Motor neuron (in vitro differentiated cells): ENCODE data around the gene PPP1R1B. TPM values are rescaled to one million over a fixed set of nuclear protein-coding genes. Genes with fewer than 3 reads are reported as not detected.

Source experiments
- ATAC-seq, 8 experiments: fragments of 200-7000 bp; cut with Tn5 transposase; replicated peaks in 6 of 8; 2 replicates each; pipeline ENCODE4 v1.8.0; 2021; ENCODE audit warnings: mild to moderate bottlenecking in 8 of 8, moderate library complexity in 8 of 8
- H3K27ac ChIP-seq, 2 donors: fragments of 250-450 bp; sonication (Bioruptor Pico); 2 replicates each; pipeline ENCODE4 v1.9.0; 2021; ENCODE audit warnings: antibody characterized with exemption in 2 of 2, mild to moderate bottlenecking in 2 of 2, moderate library complexity in 1 of 2
- H3K4me1 ChIP-seq, 2 donors: fragments of 250-450 bp; sonication (Bioruptor Pico); replicated peaks in 1 of 2; 2 replicates each; pipeline ENCODE4 v1.6.1; 2021; ENCODE audit warnings: antibody characterized with exemption in 2 of 2, mild to moderate bottlenecking in 2 of 2, moderate library complexity in 1 of 2
- H3K4me3 ChIP-seq, 5 donors: fragments of 250-450 bp; sonication (Bioruptor Pico); 2 replicates each; pipeline ENCODE4 v1.9.0; 2021; ENCODE audit warnings: antibody characterized with exemption in 5 of 5, mild to moderate bottlenecking in 5 of 5, moderate library complexity in 4 of 5
- WGBS, 10 experiments: fragments of 450-650 bp; shearing (Covaris generic); methylation state at CpG; one replicate each; pipeline ENCODE4 v1.0.0; 2022; 5-methylcytosine and 5-hydroxymethylcytosine counted together
- in situ Hi-C, 9 experiments: fragments of 400-800 bp; cut with MboI; loops; one replicate each; pipeline ENCODE4 v1.15.0; 2021; ENCODE audit warnings: low sequenced_read_pairs in 9 of 9, low pct_unique_long_range_greater_than_20kb in 2 of 9; ENCODE audit not compliant: unreplicated experiment in 9 of 9
- total RNA-seq, 8 experiments: library from RNA; unstranded; fragments of 300-600 nt; gene quantifications; 2 replicates each; pipeline versions ENCODE4 v1.2.3 to v1.2.4, GENCODE V29; 2022

PPP1R1B gene
- total RNA-seq, 8 experiments from 2014 or later: 0.38 to 7.8 (median 0.91) TPM

DNA sequence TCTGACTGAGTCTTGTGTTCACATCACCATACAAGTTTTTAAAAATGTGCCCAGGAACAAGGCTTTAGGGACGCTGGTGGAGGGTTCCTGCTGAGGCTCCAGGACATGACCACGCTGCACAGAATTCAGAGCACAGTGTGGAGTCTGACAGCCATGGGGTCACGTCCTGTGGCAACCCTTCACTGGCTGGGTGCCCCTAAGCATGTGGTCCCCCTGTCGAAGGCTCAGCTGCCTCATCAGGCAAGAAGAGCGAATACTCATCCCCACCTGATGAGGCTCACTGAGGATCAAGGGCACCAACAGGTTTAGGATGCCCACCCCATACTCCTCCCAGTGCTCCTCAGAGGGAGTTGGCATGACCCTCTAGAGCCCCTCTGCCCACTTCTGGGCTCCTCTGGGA lies 47.4 kb downstream of the PPP1R1B start:
- H3K4me3 ChIP-seq: no peak overlapping the region
- peaks cover 4 to 15% of the 10 kb centered on the region in 2 donors for H3K4me1 ChIP-seq
- WGBS, 10 experiments: 40 to 100% (median 50%) methylated on average over 1 to 2 of the region's 5 CpGs; no CpG with 5 or more reads in 6 of the 10 experiments
- in situ Hi-C loops: no loop called here
- ATAC-seq: no peak
- H3K27ac ChIP-seq: no peak overlapping the region

DNA sequence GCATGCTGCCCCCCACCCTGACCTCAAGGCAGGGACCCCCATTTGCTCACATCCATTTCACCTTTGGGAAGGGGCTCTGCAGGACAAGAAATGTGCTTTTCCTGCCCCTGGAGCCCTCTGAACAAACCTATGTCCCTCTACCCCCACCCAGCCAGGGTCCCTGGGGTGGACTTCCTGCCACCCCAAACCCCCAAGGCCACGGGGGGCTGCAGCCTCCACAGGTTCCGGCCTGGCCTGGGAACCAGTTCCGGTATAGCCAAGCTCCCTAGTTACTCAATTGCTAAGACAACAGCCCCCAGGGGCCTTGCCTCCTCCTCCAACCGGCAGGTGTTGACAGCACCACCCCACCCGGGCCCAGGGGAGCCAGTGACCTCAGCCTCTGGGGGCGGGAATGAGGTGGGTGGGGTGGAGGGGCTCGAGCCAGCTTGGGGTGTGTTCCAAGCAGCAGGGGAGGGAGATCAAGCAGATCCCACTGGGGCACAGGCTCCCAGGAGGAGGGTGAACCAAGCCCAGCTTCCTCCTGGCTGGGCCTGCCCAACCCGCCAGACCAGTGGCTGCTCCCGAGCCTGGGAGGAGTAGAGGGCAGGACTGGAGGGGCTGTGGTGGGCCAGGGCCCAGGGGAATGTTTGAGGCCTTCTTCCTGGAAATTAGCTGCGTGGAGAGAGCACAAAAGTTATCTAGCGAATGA lies 48.1 kb downstream of the PPP1R1B start:
- peak in 7 of 8 experiments; percentile 3 to 76 (median 12) for ATAC-seq
- in situ Hi-C loops: no loop called here
- H3K4me3 ChIP-seq: no peak overlapping the region
- WGBS, 10 experiments: 56% methylated on average over 3 of the region's 11 CpGs; no CpG with 5 or more reads in 9 of the 10 experiments
- peaks cover 1 to 9% of the 10 kb centered on the region in 2 donors for H3K4me1 ChIP-seq
- H3K27ac ChIP-seq: no peak overlapping the region

DNA sequence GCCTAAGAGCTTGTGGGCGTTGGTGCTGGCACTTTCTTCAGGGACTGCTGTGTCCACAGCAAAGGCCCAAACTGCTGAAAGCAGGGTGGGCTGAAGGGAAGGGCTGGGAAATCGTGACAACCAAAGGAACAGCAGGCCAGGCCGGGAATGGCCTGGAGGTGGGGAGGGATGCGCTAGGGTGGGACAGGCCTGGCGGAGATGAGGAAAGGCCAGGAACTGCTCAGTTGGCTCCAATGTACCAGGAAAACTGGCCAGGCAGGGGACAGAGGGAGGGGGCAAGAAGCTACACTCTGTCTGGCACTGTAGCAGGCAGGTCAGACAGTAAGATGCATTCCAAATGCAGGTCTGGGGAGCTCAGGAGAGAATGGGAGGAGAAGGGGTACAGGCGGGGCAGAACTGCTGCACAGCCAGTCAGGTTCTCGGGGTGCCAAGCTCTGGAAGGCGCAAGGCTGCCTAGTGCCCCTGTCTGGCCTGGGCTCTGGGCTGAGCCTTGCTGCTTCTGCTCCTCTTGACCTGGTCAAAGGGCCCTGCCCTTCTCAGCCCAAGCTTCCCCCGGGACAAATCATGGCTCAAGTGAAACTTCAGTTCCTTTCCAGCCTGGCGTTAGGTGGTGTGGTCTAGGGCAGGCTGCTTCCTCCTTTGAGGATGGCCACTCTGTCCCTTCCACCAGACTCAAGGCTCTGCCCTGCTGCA lies 48.8 kb downstream of the PPP1R1B start:
- H3K27ac ChIP-seq: peak overlapping the region in 1 of 2 donors; percentile 39
- H3K4me1 ChIP-seq: peaks cover 0 to 8% of the 10 kb centered on the region in 2 donors
- WGBS, 10 experiments: 0 to 100% (median 85%) methylated on average over 1 to 5 of the region's 10 CpGs; no CpG with 5 or more reads in 5 of the 10 experiments
- in situ Hi-C loops: no loop called here
- H3K4me3 ChIP-seq: no peak overlapping the region
- ATAC-seq: peak in 3 of 8 experiments; percentile 41 to 42 (median 41)

DNA sequence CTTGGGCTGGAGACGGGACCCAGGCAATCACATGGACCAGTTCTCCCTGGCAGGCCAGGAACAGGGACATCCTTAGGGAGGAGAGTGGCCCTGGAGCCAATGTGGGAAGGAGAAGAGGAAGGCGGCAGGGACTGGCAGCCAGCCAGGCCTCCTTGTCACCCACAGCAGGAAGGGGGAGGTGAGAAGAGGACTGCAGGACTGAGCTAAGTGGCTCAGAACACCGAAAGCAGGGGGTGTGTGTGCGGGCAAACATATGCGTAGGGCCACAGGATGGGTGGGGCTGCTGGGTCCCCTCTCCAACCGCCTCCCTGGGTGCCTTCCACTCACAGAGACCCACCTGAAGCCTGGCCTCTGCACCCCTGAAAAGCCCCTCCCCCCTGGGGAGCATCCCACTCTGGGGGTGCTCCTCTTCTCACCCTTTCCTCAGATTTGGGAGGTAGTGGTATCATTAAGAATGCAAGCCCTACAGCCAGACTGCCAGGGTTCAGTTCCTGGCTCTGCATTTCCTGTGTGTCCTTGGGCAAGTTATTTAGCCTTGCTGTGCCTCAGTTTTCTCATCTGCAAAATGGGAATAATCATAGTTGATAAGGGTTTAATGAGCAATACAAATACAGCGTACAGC lies 49.6 kb downstream of the PPP1R1B start:
- Histone ChIP-seq H3K27ac (peak overlapping the region in 1 of 2 donors; percentile 39), H3K4me3 (no peak overlapping the region), H3K4me1 (peaks cover 0 to 8% of the 10 kb centered on the region in 2 donors)
- ATAC-seq: peak in 3 of 8 experiments; percentile 2 to 26 (median 17)
- WGBS, 10 experiments: 67 to 92% (median 80%) methylated on average over 1 to 3 of the region's 7 CpGs; no CpG with 5 or more reads in 5 of the 10 experiments
- in situ Hi-C loops: no loop called here

DNA sequence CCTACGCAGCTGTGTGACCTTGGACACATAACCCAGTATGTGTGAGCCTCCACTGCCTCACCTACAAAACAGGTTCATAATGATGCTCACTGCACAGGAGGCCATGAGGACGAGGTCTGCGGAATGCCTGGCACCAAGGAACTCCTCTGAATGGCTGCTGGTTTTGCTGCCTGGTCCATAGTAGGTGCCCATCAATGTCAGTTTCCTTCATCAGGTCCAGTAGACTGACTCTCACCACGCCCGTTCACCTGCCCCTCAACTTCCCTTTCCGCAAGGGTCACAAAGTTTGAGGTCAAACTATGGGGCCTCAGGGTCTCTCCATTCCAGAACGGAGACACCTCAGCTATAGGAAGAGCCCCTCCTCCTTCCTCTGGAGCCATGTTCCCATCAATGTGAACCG lies 50.3 kb downstream of the PPP1R1B start:
- 60 to 93% (median 68%) methylated on average over 2 to 6 of the region's 8 CpGs; no CpG with 5 or more reads in 3 of the 10 experiments for WGBS, 10 experiments
- Histone ChIP-seq H3K27ac (no peak overlapping the region), H3K4me3 (no peak overlapping the region), H3K4me1 (peaks cover 0 to 8% of the 10 kb centered on the region in 2 donors)
- ATAC-seq: no peak
- in situ Hi-C loops: no loop called here

DNA sequence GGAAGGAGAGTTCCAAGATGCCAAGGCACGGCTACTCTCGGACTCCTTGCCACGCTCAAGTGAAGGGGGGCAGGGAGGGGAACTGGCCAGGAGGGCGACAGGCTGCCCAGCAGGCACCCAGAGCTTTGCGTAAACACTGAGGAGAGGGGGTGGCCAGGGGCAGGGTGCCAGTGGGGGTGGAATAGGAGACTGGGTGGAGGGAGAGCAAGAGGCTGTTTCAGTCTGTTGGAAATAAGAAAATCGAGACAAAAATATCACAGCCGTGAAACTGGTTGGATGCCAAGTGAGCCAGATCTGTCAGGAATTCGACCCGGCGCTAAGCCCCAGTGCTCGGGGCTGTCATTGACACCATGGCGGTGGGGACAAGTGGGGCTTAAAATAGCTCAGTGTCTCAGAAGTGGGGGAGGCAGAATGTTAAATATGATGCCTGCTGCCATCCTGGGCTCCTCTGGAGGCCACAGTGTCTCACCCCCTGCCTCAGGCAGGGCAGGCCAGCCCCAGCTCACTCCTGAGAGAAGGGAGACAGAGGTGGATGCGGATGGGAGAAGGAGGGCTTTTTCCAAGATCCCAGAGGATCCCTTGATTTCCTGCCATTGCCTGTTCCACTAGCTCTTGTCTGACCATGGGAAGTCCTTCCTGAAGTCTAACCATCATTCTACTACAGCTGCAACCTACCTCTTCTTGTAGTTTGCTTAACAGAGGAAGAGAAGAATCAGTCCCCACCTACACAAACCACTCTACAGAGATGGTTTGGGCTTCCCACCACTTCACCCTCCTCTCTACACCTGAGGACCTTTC lies 51.0 kb downstream of the PPP1R1B start:
- WGBS, 10 experiments: 67 to 100% (median 81%) methylated on average over 1 to 3 of the region's 13 CpGs; no CpG with 5 or more reads in 5 of the 10 experiments
- Histone ChIP-seq H3K27ac (no peak overlapping the region), H3K4me1 (peaks cover 0 to 8% of the 10 kb centered on the region in 2 donors), H3K4me3 (no peak overlapping the region)
- in situ Hi-C loops: no loop called here
- no peak for ATAC-seq

DNA sequence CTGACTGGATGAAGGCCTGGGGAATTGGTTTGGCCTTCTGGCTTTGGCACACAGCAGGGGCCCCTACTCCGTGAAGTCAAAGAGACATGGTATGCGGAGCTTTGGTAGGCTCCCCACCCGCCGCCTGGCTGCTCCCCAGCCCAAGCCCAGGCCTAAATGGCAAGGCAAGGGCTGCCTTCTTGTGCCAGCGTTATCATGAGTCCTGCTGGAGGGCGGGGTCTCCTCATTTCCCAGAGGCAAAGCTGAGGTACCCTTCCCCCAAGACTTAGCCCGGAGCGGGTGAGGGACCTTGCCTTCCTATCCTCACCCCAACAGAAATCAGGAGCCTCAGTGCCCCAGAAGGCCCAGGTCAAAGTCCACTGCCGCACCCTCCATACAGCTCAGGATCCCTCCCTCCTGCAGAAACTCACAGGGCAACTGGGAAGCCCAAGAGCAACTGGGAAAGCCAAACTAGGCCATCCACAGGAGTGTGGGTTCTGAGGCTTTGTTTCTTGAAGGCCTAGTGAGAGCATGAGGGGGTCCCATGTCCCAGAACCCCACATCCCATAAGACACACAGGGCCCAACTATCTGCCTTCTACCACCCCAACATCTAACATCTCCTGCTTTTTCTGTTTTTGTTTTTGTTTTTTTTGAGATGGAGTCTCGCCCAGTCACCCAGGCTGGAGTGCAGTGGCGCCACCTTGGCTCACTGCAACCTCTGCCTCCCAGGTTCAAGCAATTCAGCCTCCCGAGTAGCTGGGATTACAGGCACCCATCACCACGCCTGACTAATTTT lies 51.8 kb downstream of the PPP1R1B start:
- no peak for ATAC-seq
- Histone ChIP-seq H3K4me1 (peaks cover 0 to 8% of the 10 kb centered on the region in 2 donors), H3K4me3 (no peak overlapping the region), H3K27ac (no peak overlapping the region)
- in situ Hi-C loops: no loop called here
- WGBS, 10 experiments: 77 to 100% (median 92%) methylated on average over 1 to 7 of the region's 13 CpGs; no CpG with 5 or more reads in 5 of the 10 experiments

DNA sequence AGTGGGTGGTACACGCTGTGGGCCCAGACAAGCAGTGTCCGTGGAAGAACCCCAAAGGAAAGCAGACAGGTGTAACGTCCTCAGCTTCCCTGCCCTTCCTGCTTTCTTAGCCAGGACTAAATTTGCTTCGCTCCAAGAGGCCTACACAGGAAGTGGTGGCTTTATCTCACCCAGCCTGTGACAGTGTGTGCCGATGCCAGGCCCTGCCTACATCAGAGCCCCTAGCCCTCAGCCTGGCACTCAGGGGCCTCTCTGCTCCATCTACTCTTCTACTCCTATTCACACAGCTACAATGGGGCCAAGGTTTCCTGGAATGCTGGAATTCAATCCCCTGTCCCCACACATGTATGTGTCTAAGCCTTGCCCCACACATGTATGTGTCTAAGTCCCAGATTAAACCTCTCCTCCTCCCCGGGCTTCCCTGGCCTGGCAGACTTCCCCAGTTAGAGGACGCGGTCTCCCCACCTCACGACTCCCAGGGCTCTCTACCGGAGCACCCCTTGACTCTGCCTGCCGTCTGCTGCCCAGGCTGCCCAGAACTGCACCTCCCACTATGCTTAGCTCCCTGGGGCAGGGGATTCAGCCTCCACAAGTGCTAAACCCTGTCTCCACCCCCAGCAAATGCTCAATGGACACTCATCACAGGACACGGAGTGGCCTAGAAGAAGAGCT lies 52.9 kb downstream of the PPP1R1B start:
- in situ Hi-C loops: no loop called here
- no peak overlapping the region for H3K27ac ChIP-seq
- no peak for ATAC-seq
- peaks cover 0 to 8% of the 10 kb centered on the region in 2 donors for H3K4me1 ChIP-seq
- no peak overlapping the region for H3K4me3 ChIP-seq
- WGBS, 10 experiments: 79 to 100% (median 89%) methylated on average over 2 to 7 of the region's 12 CpGs; no CpG with 5 or more reads in 3 of the 10 experiments

DNA sequence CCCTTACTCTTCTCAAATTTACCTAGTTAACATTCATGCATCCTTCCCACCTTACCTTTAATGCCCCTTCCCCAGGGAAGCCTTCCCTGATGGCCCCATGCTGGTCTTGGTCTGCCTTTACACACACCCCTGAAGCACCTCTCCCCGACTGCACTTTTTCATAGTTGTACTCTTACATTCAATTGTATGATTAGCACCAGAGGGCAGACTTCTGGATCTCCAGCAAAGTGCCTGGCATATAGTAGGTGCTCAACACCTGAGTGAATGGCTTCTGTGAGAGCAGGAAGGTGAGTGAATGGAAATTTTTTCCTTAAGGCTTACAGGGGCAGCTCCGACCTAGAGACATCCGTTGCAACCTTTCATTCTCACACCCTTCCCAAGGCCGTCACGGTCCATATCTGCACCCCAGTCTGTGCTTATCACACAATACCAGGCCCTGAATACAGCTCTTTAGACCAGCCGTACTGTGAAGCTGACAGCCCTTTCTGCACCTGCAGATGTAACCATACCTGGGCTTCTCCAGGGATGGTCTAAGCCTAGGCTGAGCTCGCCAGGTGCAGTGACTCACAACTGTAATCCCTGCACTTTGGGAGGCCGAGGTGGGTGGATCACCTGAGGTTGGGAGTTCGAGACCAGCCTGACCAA lies 56.7 kb downstream of the PPP1R1B start:
- H3K27ac ChIP-seq: no peak overlapping the region

DNA sequence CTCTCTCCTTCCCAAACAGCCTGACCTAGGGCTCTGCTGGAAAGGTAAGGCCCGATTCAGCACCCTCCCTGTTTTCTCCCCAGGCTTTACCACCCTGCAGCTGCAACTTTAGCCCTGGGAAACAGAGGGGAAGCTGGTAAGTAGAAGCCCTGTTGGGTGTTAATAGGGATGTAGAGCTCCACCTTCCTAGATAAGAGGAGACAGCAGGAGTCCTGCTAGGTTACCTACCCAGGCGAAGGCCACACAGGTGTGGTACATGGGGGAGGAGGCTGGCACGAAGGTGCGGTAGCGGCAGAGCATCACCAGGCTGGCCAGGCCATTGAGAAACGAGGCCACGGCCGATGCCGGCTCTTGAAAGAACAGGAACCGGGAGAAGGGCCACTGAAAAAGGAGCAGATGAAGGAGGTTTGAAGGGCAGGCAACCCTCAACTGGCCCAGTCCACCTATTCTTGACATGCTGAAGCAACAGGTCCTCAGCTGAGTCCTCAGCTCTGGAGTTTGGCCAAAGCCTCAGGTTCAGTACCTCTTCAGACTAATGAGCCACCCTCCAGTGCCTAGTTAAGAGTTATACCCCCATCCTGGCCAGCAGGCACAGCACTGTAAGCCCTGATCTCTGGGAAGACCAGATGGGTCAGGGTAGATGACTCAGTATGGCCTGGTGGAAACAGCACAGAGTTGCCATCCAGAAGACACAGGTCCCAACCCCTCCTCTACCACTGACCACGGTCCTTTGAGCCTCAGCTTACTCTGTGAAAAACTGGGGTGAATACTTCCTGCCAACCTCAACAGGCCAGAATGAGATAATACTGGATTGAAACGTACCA lies 57.8 kb downstream of the PPP1R1B start:
- in situ Hi-C loops: no loop called here
- ATAC-seq: no peak
- H3K27ac ChIP-seq: no peak overlapping the region
- 80 to 100% (median 92%) methylated on average over 1 to 10 of the region's 12 CpGs; no CpG with 5 or more reads in 1 of the 10 experiments for WGBS, 10 experiments
- H3K4me1 ChIP-seq: peaks cover 6 to 11% of the 10 kb centered on the region in 2 donors
- no peak overlapping the region for H3K4me3 ChIP-seq

More for the DNA sequence above, 56.7 kb downstream of the PPP1R1B start:
- 73 to 100% (median 90%) methylated on average over 1 to 6 of the region's 9 CpGs; no CpG with 5 or more reads in 3 of the 10 experiments for WGBS, 10 experiments
- H3K4me1 ChIP-seq: peaks cover 0 to 5% of the 10 kb centered on the region in 2 donors
- H3K4me3 ChIP-seq: no peak overlapping the region
- no peak for ATAC-seq
- in situ Hi-C loops: no loop called here
